K562 (cell line): ENCODE data around the gene B4GALT5. TPM values are rescaled to one million over a fixed set of nuclear protein-coding genes. Genes with fewer than 3 reads are reported as not detected.

Source experiments
- CBX2 ChIP-seq: fragments of 200-600 bp; sonication (generic); IDR thresholded peaks from one replicate; pipeline ENCODE4 v1.6.1; 2012; ENCODE audit warnings: mild to moderate bottlenecking, low read length, inconsistent platforms; ENCODE audit not compliant: insufficient read depth, poor library complexity, severe bottlenecking
- CSDE1 ChIP-seq, 2 experiments: fragments of 450-650 bp; IDR thresholded peaks; 2 replicates each; pipeline ENCODE4 v1.6.1; 2016; ENCODE audit warnings: mild to moderate bottlenecking in 1 of 2
- CXXC5 ChIP-seq: fragments of 250-450 bp; sonication (Bioruptor Pico); IDR thresholded peaks from 2 replicates; pipeline ENCODE4 v1.8.0; 2022; ENCODE audit warnings: inconsistent platforms, mild to moderate bottlenecking, moderate library complexity
- EZH2 ChIP-seq: IDR thresholded peaks from 2 replicates; pipeline ENCODE4 v1.6.1; 2012; ENCODE audit warnings: low read depth, mild to moderate bottlenecking, inconsistent platforms, low read length, borderline replicate concordance
- FOXK2 ChIP-seq, 2 experiments: fragments of 450-650 bp; IDR thresholded peaks in 1 of 2; conservative IDR thresholded peaks in 1 of 2; 2 replicates each; pipeline ENCODE4 v1.6.1; 2016; ENCODE audit warnings: low read depth in 2 of 2, mild to moderate bottlenecking in 1 of 2
- GTF2E2 ChIP-seq: fragments of 200-800 bp; sonication (Bioruptor generic); IDR thresholded peaks from 2 replicates; pipeline ENCODE4 v1.6.1; 2016; ENCODE audit warnings: missing genetic modification characterization, missing compliant biosample characterization
- HDAC3 ChIP-seq: fragments of 450-650 bp; IDR thresholded peaks from 2 replicates; pipeline ENCODE4 v1.6.1; 2018; ENCODE audit warnings: borderline replicate concordance, mild to moderate bottlenecking, moderate library complexity; ENCODE audit not compliant: partially characterized antibody
- HEY1 ChIP-seq: fragments of 250-450 bp; sonication (Bioruptor Pico); IDR thresholded peaks from 2 replicates; pipeline ENCODE4 v1.5.0; 2020; ENCODE audit warnings: mild to moderate bottlenecking, moderate library complexity, borderline replicate concordance
- HNRNPL ChIP-seq: fragments of 200-400 bp; formaldehyde crosslinking; IDR thresholded peaks from 2 replicates; pipeline ENCODE4 v1.6.1; 2017; ENCODE audit warnings: low read depth, mild to moderate bottlenecking, low read length
- KLF13 ChIP-seq: fragments of 450-650 bp; IDR thresholded peaks from 2 replicates; pipeline ENCODE4 v1.6.1; 2016; ENCODE audit warnings: missing genetic modification characterization, low read depth, mild to moderate bottlenecking, missing compliant biosample characterization, moderate library complexity, borderline replicate concordance
- MAFK ChIP-seq: IDR thresholded peaks from 2 replicates; pipeline ENCODE4 v1.6.1; 2011; ENCODE audit warnings: low read length, improper control_type of control experiment
- MTA3 ChIP-seq: fragments of 450-650 bp; formaldehyde crosslinking; IDR thresholded peaks from 2 replicates; pipeline ENCODE4 v1.6.1; 2017; ENCODE audit warnings: mild to moderate bottlenecking, borderline replicate concordance
- TCF3 ChIP-seq: sonication (generic); formaldehyde crosslinking; IDR thresholded peaks from 2 replicates; pipeline ENCODE4 v1.4.0; 2020; ENCODE audit warnings: mild to moderate bottlenecking, missing genetic modification reagents
- ZNF165 ChIP-seq: fragments of 250-450 bp; sonication (Bioruptor Pico); IDR thresholded peaks from 2 replicates; pipeline ENCODE4 v1.4.0; 2020; ENCODE audit warnings: borderline replicate concordance
- ZNF561 ChIP-seq: fragments of 450-650 bp; formaldehyde crosslinking; conservative IDR thresholded peaks from 2 replicates; pipeline ENCODE4 v1.4.0; 2020; ENCODE audit warnings: mild to moderate bottlenecking, moderate library complexity
- ZNF644 ChIP-seq: fragments of 200-800 bp; sonication (Bioruptor generic); IDR thresholded peaks from 2 replicates; pipeline ENCODE4 v1.6.1; 2016; ENCODE audit warnings: low read depth, missing genetic modification characterization, missing compliant biosample characterization
- polyA plus RNA-seq, 8 experiments: library from polyadenylated mRNA; depleted of rRNA in 4 of 8; stranded (reverse) in 5 of 8; unstranded in 3 of 8; fragments of >200 nt; fragmentation: Nextera tagmentation in 2 of 8; fragmentation: Illumina TruSeq in 1 of 8; extraction: Ambion mirVana in 2 of 8; extraction: Trizol in 1 of 8; gene quantifications; 2 replicates each; pipeline versions ENCODE4 v1.2.1 to v1.2.3, GENCODE V29; 2011 to 2014; ENCODE audit warnings: inconsistent platforms in 1 of 8, missing spikeins in 1 of 8
- total RNA-seq, 7 experiments: library from RNA; depleted of rRNA in 6 of 7; stranded (reverse); fragments of >200 nt in 6 of 7; fragmentation: Illumina TruSeq in 2 of 7; extraction: Trizol in 2 of 7; gene quantifications; 2 replicates each; pipeline versions ENCODE4 v1.2.1 to v1.2.3, GENCODE V29; 2011 to 2021; ENCODE audit warnings: low replicate concordance in 1 of 7
- TF ChIP-seq, protein P1 (sequence below): sonication (generic); formaldehyde crosslinking; IDR thresholded peaks from 2 replicates; pipeline ENCODE4 v1.8.0; 2022; ENCODE audit warnings: mild to moderate bottlenecking, missing genetic modification reagents
- TF ChIP-seq, protein P2 (sequence below), 2 experiments: fragments of 250-450 bp in 1 of 2; fragments of 450-650 bp in 1 of 2; sonication (Bioruptor Pico) in 1 of 2; IDR thresholded peaks; 2 replicates each; pipeline versions ENCODE4 v1.6.1 to v1.8.0; 2016 to 2021; ENCODE audit warnings: mild to moderate bottlenecking in 2 of 2, moderate library complexity in 2 of 2, missing compliant biosample characterization in 1 of 2, missing genetic modification characterization in 1 of 2
- TF ChIP-seq, protein P3 (sequence below): sonication (generic); formaldehyde crosslinking; IDR thresholded peaks from 2 replicates; pipeline ENCODE4 v1.9.0; 2022; ENCODE audit warnings: mild to moderate bottlenecking, missing genetic modification reagents
- TF ChIP-seq, protein P4 (sequence below): sonication (generic); formaldehyde crosslinking; IDR thresholded peaks from 2 replicates; pipeline ENCODE4 v1.4.0; 2020; ENCODE audit warnings: mild to moderate bottlenecking, missing genetic modification reagents

Gene B4GALT5
- total and polyA plus RNA-seq, 9 of the 15 experiments (the other 6 are each of a cell fraction or from before 2014, with no cell fraction given): 8.5 to 32.6 (median 23.4) TPM

DNA sequence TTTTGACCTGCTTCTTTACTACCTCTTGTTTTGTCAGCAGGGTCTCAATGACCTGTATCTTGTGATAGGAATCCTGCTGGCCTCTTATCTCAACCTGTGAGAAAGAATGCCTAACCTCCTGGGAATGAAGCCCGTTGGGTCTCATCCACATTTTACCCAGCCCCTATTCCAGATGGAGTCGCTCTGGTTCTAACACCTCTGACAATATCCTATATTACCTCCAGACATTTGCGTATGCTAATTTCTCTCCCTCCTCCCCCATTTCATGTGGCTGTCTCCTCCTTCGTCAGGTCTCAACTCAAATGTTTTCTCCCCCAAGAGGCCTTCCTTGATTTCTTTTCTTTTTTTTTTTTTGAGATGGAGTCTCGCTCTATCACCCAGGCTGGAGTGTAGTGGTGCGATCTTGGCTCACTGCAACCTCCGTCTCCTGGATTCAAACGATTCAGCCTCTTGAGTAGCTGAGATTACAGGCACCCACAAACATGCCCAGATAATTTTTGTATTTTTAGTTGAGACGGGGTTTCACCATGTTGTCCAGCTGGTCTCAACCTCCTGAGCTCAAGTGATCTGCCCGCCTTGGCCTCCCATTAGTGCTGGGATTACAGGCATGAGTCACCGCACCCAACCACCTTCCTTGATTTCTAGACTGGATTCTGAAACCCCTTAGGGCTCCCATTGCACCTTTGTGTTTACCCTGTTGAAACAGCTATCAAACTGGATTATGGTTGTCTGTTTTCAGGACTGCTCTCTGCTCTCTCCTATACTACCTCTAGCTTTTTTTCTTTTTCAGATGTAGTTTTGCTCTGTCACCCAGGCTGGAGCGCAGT is 49.5 kb upstream of the B4GALT5 start (continued):
- TF ChIP-seq, protein P1, sequence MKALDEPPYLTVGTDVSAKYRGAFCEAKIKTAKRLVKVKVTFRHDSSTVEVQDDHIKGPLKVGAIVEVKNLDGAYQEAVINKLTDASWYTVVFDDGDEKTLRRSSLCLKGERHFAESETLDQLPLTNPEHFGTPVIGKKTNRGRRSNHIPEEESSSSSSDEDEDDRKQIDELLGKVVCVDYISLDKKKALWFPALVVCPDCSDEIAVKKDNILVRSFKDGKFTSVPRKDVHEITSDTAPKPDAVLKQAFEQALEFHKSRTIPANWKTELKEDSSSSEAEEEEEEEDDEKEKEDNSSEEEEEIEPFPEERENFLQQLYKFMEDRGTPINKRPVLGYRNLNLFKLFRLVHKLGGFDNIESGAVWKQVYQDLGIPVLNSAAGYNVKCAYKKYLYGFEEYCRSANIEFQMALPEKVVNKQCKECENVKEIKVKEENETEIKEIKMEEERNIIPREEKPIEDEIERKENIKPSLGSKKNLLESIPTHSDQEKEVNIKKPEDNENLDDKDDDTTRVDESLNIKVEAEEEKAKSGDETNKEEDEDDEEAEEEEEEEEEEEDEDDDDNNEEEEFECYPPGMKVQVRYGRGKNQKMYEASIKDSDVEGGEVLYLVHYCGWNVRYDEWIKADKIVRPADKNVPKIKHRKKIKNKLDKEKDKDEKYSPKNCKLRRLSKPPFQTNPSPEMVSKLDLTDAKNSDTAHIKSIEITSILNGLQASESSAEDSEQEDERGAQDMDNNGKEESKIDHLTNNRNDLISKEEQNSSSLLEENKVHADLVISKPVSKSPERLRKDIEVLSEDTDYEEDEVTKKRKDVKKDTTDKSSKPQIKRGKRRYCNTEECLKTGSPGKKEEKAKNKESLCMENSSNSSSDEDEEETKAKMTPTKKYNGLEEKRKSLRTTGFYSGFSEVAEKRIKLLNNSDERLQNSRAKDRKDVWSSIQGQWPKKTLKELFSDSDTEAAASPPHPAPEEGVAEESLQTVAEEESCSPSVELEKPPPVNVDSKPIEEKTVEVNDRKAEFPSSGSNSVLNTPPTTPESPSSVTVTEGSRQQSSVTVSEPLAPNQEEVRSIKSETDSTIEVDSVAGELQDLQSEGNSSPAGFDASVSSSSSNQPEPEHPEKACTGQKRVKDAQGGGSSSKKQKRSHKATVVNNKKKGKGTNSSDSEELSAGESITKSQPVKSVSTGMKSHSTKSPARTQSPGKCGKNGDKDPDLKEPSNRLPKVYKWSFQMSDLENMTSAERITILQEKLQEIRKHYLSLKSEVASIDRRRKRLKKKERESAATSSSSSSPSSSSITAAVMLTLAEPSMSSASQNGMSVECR (CRISPR knock-in tag): no peak
- TF ChIP-seq CBX2 (no peak), MTA3 (no peak), TCF3 (CRISPR knock-in tag) (no peak), KLF13 (no peak), EZH2 (no peak), ZNF165 (CRISPR knock-in tag) (no peak), HDAC3 (no peak), FOXK2 (conservative IDR thresholded peaks at IDR 0.05 in 1 of 2, IDR thresholded peaks at IDR 0.05 in 1 of 2; ENCODE audit: low read depth in 2 of 2) (no peak), ZNF644 (tag) (peak; percentile 94), HEY1 (0 out of 2 replicates have a peak, but pooled peaks have one; percentile 48), CXXC5 (peak; percentile 91), ZNF561 (0 out of 2 replicates have a peak, but pooled peaks have one; percentile 56), MAFK (no peak), GTF2E2 (tag) (peak; percentile 40; the same call in 1 of the 2 replicates), HNRNPL (no peak), CSDE1 (IDR thresholded peaks at IDR 0.05) (no peak)
- TF ChIP-seq, protein P2, sequence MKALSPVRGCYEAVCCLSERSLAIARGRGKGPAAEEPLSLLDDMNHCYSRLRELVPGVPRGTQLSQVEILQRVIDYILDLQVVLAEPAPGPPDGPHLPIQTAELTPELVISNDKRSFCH (CRISPR knock-in tag; IDR thresholded peaks at IDR 0.05): peak; percentile 10; the same call in 1 of the 2 replicates
- TF ChIP-seq, protein P2 (tag; IDR thresholded peaks at IDR 0.05): peak; percentile 94
- TF ChIP-seq, protein P3, sequence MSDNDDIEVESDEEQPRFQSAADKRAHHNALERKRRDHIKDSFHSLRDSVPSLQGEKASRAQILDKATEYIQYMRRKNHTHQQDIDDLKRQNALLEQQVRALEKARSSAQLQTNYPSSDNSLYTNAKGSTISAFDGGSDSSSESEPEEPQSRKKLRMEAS (CRISPR knock-in tag): no peak
- TF ChIP-seq, protein P4, sequence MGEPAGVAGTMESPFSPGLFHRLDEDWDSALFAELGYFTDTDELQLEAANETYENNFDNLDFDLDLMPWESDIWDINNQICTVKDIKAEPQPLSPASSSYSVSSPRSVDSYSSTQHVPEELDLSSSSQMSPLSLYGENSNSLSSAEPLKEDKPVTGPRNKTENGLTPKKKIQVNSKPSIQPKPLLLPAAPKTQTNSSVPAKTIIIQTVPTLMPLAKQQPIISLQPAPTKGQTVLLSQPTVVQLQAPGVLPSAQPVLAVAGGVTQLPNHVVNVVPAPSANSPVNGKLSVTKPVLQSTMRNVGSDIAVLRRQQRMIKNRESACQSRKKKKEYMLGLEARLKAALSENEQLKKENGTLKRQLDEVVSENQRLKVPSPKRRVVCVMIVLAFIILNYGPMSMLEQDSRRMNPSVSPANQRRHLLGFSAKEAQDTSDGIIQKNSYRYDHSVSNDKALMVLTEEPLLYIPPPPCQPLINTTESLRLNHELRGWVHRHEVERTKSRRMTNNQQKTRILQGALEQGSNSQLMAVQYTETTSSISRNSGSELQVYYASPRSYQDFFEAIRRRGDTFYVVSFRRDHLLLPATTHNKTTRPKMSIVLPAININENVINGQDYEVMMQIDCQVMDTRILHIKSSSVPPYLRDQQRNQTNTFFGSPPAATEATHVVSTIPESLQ (CRISPR knock-in tag): no peak
